GM18907 (cell line): ENCODE data around the gene PCDH9.
A peak's percentile ranks its signal among the peaks of the same experiment; 100 is the strongest.

Experiments used
- ATAC-seq: cut with Tn5 transposase; IDR thresholded peaks from one replicate; pipeline ENCODE4 v1.9.1; 2021; ENCODE audit warnings: mild to moderate bottlenecking, moderate library complexity; ENCODE audit not compliant: unreplicated experiment

Gene PCDH9, protein sequence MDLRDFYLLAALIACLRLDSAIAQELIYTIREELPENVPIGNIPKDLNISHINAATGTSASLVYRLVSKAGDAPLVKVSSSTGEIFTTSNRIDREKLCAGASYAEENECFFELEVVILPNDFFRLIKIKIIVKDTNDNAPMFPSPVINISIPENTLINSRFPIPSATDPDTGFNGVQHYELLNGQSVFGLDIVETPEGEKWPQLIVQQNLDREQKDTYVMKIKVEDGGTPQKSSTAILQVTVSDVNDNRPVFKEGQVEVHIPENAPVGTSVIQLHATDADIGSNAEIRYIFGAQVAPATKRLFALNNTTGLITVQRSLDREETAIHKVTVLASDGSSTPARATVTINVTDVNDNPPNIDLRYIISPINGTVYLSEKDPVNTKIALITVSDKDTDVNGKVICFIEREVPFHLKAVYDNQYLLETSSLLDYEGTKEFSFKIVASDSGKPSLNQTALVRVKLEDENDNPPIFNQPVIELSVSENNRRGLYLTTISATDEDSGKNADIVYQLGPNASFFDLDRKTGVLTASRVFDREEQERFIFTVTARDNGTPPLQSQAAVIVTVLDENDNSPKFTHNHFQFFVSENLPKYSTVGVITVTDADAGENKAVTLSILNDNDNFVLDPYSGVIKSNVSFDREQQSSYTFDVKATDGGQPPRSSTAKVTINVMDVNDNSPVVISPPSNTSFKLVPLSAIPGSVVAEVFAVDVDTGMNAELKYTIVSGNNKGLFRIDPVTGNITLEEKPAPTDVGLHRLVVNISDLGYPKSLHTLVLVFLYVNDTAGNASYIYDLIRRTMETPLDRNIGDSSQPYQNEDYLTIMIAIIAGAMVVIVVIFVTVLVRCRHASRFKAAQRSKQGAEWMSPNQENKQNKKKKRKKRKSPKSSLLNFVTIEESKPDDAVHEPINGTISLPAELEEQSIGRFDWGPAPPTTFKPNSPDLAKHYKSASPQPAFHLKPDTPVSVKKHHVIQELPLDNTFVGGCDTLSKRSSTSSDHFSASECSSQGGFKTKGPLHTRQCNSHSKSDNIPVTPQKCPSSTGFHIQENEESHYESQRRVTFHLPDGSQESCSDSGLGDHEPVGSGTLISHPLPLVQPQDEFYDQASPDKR (N-terminal part only)

DNA sequence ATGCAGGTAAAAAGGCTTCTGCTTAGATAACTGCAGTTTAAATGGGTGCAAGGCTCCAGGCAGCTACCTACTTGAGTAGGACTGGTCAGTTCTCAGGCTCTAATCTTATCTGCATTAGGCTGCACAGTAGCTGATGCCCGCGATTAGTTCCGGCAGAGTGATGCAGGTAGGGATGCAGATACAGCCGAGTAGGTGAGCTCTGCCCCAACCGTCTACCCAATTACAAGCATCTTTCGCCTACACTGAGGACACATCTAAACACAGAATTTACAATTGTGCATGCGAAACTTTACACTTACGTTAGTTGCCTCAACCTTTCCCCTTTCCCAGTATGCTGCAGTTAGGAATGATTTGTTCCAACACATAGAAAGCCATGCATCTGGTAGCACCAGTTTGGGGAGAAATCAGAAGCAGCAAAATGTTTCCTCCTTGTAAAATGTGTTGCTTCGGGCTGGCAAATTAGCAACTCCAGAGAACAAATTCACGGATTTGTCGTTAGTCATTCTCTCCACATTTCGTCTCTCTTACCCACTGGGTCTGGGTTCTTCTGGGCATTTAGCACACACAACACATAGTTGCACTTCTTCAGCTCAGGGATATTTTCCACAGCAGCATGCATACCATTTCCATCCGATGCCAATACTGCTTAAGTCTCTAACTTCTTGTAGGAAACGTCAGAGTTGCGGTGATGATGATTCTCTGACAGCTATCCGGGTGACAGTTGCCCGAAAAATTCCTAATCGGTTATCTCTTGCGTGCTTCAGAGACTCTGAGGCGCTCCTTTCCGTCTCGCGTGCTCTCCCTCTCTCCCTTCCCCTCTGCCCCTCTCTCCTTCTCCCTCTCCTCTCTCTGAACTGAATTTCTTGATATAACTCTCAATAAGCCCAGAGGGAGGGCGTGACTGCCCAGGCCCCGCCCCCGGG lies at the start of gene PCDH9:
TSS of gene PCDH9 (minus strand) at position 856 of the 923 bp plus-strand sequence. CDS start 1,896 bp downstream, outside the sequence.
- ATAC-seq: peak; percentile 11

DNA sequence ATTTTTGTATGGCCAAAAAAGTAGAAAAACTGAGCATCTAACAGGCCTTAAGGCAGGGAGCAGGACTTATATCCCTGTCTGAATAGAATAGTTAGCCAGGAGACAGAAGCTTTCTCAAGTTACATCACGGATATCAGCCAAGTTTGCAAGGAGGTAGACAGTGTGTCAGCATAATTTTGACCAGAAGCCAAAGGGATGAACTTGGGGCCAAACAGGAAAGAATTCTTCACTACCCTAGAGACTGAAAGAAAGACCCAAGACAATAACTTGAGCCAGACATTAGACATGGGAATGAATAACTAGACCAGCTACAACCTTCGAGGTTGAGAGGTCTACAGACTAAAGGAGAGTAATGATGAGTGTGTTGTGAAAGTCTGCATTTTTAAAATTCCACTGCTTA lies 48.1 kb upstream of the PCDH9 start:
- ATAC-seq: no peak

DNA sequence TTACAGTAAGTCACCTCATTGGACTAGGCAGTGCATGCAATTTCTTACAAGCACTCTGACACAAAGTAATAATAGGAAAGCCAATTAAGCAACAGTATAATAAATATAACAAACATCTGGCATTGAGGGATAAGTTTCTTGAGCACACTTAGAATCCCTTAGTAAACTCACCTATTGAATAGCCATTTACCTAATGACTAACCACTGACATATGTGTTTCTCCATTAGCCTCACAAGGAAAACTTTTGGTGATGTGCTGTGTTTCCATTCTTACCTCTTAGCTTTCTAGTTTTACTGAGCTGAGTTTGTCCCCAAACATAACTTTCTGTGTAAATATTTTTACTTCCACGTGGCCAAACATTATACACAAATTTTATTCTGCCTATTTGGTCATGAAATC lies 47.4 kb upstream of the PCDH9 start:
- ATAC-seq: no peak

DNA sequence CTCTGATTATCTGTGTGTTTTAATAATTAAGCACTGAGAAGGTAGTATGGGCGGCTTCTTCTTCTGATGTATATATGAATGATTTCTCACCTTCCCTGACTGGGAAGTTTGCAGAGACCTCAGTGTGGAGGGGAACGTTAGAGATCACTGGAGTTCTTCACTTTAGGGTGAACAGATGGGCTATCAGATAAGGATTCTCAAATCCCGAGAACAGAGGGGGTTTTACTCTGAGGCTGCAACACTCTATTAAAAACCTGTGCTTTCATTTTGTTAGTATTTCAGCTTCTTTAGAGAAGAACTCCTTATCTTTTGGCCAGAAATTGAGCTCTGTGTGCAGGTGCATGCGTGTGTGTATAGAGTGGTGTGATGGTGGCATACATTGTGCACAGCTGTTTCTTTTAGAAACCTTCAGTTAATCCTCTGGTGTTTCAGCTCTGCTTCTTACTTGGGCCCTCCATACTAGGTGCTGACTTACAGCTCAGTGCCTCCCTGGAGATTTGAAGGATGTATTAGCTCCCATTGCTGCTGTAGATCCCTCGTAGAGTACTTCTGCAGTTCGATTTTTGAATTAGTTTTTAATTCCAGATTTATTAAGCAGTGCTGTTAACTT lies 45.3 kb upstream of the PCDH9 start:
- ATAC-seq: no peak

DNA sequence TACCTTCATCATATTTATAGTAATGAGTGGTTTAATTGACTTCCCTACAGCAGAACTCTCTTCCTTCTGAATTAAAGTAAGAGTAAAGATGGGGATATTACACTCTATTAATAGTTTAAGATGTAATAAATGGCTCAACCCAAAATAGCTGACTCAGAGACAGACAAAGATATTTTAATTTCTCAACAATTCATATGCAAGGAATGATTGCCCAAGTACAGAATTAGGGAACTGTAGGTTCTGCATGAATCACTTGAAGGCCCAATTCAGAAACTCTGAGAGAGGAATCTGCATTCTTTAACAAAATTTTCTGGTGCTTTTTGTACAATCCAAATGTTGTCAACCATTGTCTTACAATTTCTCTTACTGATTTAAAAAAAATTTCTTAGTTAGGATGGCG lies 42.9 kb upstream of the PCDH9 start:
- no peak for ATAC-seq

DNA sequence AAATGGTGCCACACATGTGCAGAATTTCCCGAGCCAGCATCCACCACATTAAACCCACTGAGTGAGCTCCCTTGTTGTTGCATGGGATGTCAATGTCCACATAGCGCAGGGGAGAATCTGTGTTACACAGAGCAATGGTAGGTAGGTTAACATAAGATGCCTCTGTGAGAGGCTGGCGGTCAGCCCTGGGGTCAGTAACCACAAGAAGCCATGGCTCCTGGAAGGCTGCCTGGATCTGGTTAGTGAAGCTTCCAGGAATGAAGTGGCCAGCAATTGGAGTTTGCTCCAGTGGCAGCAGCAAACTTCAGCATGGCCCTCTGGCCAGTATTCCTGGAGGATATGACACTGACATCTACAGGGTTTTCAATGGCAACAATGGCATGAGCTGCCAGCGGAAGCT lies 37.0 kb upstream of the PCDH9 start:
- ATAC-seq: no peak

DNA sequence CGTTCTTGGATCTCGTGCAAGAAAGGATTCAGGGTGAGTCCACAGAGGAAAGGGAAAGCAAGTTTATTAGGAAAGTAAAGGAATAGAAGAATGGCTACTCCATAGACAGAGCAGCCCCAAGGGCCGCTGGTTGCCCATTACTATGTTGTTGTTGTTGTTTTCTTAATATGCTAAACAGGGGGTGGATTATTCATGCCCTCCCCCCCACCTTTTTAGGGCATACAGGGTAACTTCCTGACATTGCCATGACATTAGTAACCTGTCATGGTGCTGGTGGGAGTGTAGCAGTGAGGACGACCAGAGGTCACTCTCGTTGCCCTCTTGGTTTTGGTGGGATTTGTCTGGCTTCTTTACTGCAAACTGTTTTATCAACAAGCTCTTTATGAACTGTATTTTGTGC lies 29.1 kb upstream of the PCDH9 start:
- ATAC-seq: no peak

DNA sequence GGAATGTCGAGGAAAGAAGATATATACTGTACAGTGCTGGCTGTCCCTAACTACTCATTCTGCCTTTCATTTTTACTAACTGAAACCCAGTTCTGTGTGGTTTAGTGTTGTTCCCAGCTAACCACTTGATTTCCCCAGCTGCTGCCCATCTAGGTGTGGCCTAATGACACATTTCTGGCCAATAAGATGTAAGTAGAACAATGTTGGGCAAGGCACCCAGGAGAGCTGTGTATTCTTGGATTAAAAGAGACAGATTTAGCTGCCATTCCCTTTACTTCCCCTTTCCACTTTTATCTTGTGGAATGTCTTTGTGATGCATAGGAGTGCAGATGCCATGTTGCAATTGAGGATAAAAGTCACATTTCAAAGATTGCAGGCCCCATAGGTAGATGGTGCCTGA lies 28.3 kb upstream of the PCDH9 start:
- ATAC-seq: no peak

DNA sequence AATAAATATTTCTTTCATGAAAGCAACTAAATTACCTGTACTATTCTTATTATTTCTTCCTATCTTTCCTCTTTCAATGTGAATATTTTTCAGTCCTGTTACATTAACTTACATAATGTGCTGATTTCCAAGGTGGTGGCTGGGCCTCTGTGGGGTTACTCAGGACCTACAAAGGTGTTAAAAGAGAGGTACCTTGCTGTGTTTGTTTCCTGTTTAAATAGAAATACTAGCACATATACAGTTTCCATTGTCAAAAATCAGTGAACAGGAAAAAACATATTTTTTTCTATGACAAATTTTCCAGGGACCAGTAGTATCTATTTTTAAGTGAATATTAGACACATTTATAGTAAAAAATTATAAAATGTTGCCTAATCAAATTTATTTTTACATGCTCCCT lies 8.7 kb upstream of the PCDH9 start:
- ATAC-seq: no peak

DNA sequence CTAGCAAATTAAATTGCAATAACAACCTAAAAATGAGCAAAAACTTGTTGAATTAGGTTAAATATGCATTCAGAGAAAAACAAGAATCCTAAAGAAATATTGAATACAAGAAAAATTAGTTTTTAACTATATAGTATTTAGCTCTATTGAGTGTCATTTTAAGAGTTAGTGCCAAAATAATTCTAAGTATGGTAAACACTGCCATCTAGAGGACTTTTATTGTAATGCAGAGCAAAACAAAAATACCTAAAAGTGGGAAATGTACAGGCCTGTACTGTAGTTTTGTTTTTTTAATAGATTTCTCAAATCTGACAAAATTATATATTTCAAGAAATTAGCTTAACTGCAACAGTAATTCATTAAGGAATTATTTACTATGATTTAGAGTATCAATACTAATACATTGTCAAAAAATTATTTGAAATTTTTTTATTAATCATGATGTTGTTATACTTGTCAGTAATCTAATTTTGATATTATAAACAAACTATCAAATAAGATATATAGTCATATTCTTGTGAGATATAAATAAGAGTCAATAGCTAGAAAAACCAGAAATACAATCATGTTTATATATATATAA lies 8.2 kb upstream of the PCDH9 start:
- ATAC-seq: peak; percentile 69

DNA sequence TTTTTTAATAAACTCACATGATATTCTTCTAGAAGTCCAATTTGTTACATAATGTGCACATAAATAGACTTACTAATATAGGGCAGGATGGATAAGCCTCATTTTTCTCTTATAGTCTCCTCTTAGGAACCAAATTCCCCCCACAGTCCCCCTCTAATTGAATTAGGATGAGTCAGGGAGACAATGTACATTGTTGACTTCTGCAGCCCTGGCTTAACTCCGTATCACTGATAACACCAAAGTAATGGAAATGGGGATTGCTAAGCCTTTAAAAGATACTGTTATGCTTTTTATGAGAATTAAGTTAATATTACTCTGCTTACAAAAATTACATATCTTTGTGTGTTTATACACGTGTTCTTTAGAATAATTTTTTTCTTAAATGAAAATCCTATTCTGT lies 5.1 kb upstream of the PCDH9 start:
- no peak for ATAC-seq

DNA sequence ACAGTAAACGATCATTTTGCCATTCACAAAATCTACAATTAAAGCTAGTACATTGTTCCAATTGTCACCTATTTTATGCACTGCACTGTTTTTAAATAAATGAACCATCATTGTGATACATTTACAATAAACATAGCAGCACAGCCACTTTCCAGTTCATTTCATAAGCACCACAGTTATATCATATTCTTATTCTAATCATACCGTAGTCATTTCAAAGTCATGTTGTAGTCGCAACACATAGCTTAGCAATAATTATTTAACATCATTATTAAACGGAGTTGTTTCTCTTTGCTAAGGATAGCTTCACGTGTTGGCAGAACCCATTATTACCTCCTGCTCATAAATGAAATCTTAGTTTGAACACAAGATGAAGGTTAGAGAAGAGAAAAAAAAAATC lies 2.2 kb upstream of the PCDH9 start:
- ATAC-seq: no peak

DNA sequence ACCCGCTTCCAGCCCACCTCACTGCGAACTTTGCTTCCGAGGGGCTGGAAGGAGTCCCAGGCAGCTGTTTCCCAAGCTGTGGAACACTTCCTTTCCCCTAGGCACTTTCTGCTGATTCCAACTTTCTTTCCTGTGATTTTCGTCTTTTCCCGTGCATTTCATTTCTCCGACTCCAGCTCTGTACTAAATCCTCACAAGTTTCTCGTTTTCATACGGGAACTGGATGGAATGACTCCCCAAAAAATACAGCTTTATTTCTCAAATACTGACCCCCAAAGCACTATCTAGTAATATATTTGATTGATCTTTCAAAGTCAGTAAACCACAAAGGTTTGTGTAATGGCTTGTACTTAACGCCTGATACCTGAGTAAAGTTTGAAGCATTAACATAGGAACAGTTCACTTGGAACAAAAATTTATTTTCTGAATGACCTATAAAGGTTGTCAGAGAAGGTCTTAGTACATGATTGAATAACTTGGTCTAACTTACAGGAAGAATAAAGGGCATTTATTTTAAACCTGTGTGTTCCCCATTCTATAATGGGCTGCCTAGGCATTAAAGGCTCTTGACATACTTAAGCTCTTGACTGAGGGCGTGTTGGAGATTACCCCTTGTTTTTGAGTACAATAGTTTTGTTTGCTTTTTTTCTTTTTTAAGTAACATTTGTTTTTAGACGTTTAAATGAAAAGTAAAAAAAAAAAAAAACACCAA lies 1.3 kb upstream of the PCDH9 start:
- ATAC-seq: no peak

DNA sequence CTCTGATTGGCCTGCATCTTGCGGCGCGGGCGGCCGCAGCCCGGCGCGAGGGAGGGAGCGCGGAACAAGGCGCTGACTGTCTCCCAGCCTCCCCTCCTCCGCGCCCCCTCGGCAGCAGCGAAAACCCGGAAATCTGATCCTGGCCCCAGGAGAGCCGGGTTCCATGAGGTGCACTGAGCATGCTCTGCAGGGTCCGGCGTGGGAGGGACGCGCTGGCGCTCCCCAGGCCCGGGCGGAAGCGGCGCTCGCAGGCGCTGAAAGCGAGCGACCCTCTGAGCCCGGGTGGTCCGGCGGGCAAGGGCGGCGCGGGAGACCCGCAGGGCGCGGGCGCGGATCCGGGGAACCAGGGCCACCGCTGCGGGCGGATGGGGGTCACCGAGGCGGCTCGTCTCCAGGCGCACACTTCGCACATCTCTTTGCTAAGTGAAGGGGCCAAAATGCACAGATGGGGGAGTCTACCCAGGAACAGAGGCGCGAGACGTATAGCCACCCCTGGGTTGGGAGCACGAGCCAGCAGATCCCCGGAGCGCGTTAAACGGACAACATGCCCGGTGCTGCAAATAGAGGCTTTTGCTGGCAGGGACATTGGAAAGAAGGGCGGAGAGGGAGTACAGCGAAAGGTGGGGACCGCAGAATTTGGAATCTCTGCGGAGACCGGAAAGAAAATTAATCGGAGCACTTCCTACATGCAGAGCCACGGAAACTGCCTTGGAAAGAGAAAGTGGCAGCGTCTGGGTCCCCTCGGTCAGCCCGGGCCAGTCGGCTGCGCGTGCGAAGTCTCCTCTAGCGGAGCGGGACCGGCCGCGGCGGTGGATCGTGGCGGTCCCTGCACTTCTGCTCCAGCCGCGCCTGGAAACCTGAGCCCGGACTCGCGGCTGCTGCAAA lies 510 bp upstream of the PCDH9 start:
- ATAC-seq: peak; percentile 99

DNA sequence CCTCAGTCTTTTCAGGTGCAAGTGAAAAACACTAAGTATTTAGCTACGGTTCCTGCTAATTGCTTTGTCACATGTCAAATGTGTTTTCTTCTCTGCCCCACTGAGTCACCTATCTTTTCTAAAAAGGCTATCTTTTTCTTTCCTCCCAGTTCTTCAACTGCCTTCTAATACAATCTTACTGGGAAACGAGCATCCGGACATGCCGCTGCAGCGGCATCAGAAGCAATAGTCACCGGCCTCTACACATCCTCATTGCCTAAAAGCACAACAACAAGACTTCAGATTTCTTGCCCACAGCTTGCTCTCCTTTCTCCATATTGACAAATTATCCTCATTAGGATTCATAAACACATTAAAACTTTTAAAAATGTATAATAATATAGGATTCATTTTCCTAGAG lies 1.2 kb downstream of the PCDH9 start:
- ATAC-seq: no peak

DNA sequence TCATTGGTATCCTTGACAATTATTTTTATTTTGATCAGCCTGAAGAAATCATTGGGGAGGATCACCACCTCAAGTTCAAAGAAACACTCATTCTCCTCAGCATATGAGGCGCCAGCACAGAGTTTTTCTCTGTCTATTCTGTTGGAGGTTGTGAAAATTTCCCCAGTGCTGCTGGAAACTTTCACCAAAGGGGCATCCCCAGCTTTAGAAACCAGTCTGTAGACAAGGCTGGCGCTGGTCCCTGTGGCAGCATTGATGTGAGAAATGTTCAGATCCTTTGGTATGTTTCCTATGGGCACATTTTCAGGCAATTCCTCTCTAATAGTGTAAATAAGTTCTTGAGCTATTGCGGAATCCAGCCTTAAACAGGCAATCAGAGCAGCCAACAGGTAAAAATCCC lies 2.1 kb downstream of the PCDH9 start:
- no peak for ATAC-seq

DNA sequence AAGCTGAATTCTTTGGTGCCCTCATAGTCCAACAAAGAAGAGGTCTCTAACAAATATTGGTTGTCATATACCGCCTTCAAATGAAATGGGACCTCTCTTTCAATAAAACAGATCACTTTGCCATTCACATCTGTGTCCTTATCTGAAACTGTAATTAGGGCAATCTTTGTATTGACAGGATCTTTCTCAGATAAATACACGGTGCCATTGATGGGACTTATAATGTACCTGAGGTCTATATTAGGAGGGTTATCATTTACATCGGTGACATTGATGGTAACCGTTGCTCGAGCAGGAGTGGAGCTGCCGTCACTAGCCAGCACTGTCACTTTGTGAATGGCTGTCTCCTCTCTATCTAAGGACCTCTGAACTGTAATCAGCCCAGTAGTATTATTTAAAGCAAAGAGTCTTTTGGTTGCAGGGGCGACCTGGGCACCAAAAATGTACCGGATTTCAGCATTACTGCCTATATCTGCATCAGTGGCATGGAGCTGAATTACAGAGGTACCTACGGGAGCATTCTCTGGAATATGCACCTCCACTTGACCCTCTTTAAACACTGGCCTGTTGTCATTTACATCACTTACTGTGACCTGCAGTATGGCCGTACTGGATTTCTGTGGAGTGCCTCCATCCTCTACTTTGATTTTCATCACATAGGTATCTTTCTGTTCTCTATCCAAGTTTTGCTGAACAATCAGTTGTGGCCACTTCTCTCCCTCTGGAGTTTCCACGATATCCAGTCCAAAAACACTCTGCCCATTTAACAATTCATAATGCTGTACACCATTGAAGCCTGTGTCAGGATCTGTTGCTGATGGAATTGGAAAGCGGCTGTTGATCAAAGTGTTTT lies 2.8 kb downstream of the PCDH9 start:
- ATAC-seq: no peak
